AG04449 (cell line): ENCODE measurements around the gene SESN2.

Source experiments
- CTCF ChIA-PET: fragments of 350-600 bp; formaldehyde crosslinking; extraction: SDS; loops from one replicate; lab custom pipeline; 2021; ENCODE audit warnings: antibody characterized with exemption; lab: Yijun Ruan, JAX
- POLR2A ChIA-PET: fragments of 400-600, 350-600 bp; formaldehyde crosslinking; extraction: SDS; loops from one replicate; lab custom pipeline; 2020; ENCODE audit warnings: antibody characterized with exemption, inconsistent platforms; lab: Yijun Ruan, JAX
- DNase-seq: peaks from one replicate; pipeline ENCODE4 v3.0.0-alpha.2; 2010; ENCODE audit warnings: low read depth, low spot score
- H3K4me3 ChIP-seq: 2 replicates; pipeline ENCODE4 v1.5.1; 2011; ENCODE audit warnings: low read depth, mild to moderate bottlenecking, control low read depth, low read length
- CTCF ChIP-seq: IDR thresholded peaks from one replicate; pipeline ENCODE4 v1.5.1; 2011; ENCODE audit warnings: mild to moderate bottlenecking, moderate library complexity, low read length, control low read depth, inconsistent platforms; ENCODE audit not compliant: insufficient read depth; ENCODE audit errors: missing control alignments

Gene SESN2

GRCh38 chr1:28329395-28330153 lies 70.3 kb downstream of the SESN2 start:
- ChIA-PET POLR2A (interaction anchor here (1.0 to 1.6 kb wide), 4 partner anchors 42 to 178 kb away, joined by 3 to 5 read pairs (median 4); partner anchors contain the start of gene SESN2), CTCF (interaction anchor here (0.7 to 3.5 kb wide), 4 partner anchors 29 to 81 kb away, joined by 3 to 18 read pairs (median 4); no protein-coding TSS in a partner anchor)
- no peak for DNase-seq
- no peak for TF ChIP-seq CTCF
- H3K4me3 ChIP-seq = peak overlapping the region; percentile 65
